ENCODE measurements around the gene SH3GLB1.

DNA sequence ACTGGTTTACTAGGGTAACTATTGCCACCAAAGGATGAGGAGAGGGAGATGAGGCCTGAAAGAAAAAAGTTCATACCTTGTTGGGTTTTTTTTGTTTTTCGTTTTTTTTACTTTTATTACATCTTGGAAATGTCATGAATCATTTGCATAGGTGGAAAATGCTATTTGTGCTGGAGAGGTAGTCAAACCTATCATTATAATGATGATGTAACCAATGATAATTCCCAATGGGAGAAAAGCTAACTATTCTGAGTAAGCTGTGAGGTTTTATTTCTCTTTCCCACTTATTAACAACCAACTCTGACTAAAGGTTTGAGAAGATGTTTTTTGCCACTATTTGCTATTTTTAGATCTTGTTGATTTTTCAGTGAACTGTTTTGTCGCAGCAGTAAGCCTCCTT lies 29.0 kb downstream of the SH3GLB1 start:
- TF ChIP-seq EP300 (IDR thresholded peaks at IDR 0.05) (no peak), POLR2AphosphoS5 (IDR thresholded peaks at IDR 0.05) (no peak)
- TF ChIP-seq, protein P1, sequence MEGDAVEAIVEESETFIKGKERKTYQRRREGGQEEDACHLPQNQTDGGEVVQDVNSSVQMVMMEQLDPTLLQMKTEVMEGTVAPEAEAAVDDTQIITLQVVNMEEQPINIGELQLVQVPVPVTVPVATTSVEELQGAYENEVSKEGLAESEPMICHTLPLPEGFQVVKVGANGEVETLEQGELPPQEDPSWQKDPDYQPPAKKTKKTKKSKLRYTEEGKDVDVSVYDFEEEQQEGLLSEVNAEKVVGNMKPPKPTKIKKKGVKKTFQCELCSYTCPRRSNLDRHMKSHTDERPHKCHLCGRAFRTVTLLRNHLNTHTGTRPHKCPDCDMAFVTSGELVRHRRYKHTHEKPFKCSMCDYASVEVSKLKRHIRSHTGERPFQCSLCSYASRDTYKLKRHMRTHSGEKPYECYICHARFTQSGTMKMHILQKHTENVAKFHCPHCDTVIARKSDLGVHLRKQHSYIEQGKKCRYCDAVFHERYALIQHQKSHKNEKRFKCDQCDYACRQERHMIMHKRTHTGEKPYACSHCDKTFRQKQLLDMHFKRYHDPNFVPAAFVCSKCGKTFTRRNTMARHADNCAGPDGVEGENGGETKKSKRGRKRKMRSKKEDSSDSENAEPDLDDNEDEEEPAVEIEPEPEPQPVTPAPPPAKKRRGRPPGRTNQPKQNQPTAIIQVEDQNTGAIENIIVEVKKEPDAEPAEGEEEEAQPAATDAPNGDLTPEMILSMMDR (IDR thresholded peaks at IDR 0.05) = no peak
